A549 (cell line): ENCODE measurements around the gene NTRK2. TPM values are rescaled to one million over a fixed set of nuclear protein-coding genes. Genes with fewer than 3 reads are reported as not detected.

ENCODE experiments used
- ATAC-seq, 2 experiments: fragments of 200-7000 bp in 1 of 2; fragments of >200 bp in 1 of 2; cut with Nextera tagmentation in 1 of 2; cut with Tn5 transposase in 1 of 2; 3 replicates each; pipeline versions ENCODE4 v1.8.0 to v1.9.1; 2018 to 2020; ENCODE audit warnings: mild to moderate bottlenecking in 1 of 2, moderate library complexity in 1 of 2
- CTCF ChIA-PET: fragments of 300-600 bp; sonication (Branson Sonifier 250); formaldehyde crosslinking; extraction: SDS; loops from one replicate; lab custom pipeline; 2021; ENCODE audit warnings: antibody characterized with exemption, inconsistent platforms; lab: Yijun Ruan, JAX
- POLR2A ChIA-PET: fragments of 350-600 bp; formaldehyde crosslinking; extraction: SDS; loops from one replicate; lab custom pipeline; 2021; ENCODE audit warnings: antibody characterized with exemption, inconsistent platforms; lab: Yijun Ruan, JAX
- DNase-seq, 2 experiments: peaks; one replicate each; pipeline versions ENCODE4 v3.0.0 to v3.0.0-alpha.2; 2011 to 2016; ENCODE audit warnings: low read depth in 1 of 2, low spot score in 1 of 2
- FAIRE-seq: peaks from 2 replicates; lab custom pipeline; 2011; peaks lifted over from hg19 to GRCh38; lab: Jason Lieb, UNC
- H3K27ac ChIP-seq, 2 experiments: fragments of >200 bp; sonication (Bioruptor Twin); formaldehyde crosslinking; 3 replicates each; pipeline ENCODE4 v1.5.1; 2016 to 2017
- H3K4me1 ChIP-seq: fragments of >200 bp; sonication (Bioruptor Twin); formaldehyde crosslinking; 3 replicates; pipeline ENCODE4 v1.6.1; 2016
- H3K4me2 ChIP-seq: fragments of >200 bp; sonication (Bioruptor Twin); formaldehyde crosslinking; 3 replicates; pipeline ENCODE4 v1.6.1; 2016
- H3K4me3 ChIP-seq: fragments of >200 bp; sonication (Bioruptor Twin); formaldehyde crosslinking; 3 replicates; pipeline ENCODE4 v1.5.1; 2016
- H3K9me3 ChIP-seq: fragments of >200 bp; sonication (Bioruptor Twin); formaldehyde crosslinking; 3 replicates; pipeline ENCODE4 v1.6.1; 2016
- ATOH8 ChIP-seq: fragments of 250-450 bp; sonication (Bioruptor Pico); IDR thresholded peaks from 2 replicates; pipeline ENCODE4 v1.5.0; 2020; ENCODE audit warnings: low read depth, mild to moderate bottlenecking, moderate library complexity
- BCL3 ChIP-seq: fragments of >200 bp; sonication (Bioruptor Twin); formaldehyde crosslinking; IDR thresholded peaks from 3 replicates; pipeline ENCODE4 v1.6.1; 2016
- CEBPB ChIP-seq, 2 experiments: fragments of >200 bp in 1 of 2; sonication (Bioruptor Twin) in 1 of 2; formaldehyde crosslinking in 1 of 2; IDR thresholded peaks; 2 replicates each; pipeline ENCODE4 v1.6.1; 2012 to 2016
- ESRRA ChIP-seq: fragments of 150-350 bp; IDR thresholded peaks from 2 replicates; pipeline ENCODE4 v1.6.1; 2014; ENCODE audit warnings: mild to moderate bottlenecking, low read length, borderline replicate concordance
- GATA3 ChIP-seq: IDR thresholded peaks from 2 replicates; pipeline ENCODE4 v1.6.1; 2012; ENCODE audit warnings: borderline replicate concordance
- HOXA7 ChIP-seq: fragments of 250-450 bp; sonication (Bioruptor Pico); IDR thresholded peaks from 2 replicates; pipeline ENCODE4 v1.5.0; 2020; ENCODE audit warnings: mild to moderate bottlenecking, moderate library complexity
- HOXB13 ChIP-seq: fragments of 250-450 bp; sonication (Bioruptor Pico); IDR thresholded peaks from 2 replicates; pipeline ENCODE4 v1.5.0; 2020; ENCODE audit warnings: low read depth, mild to moderate bottlenecking, moderate library complexity
- HOXB5 ChIP-seq: fragments of 250-450 bp; sonication (Bioruptor Pico); IDR thresholded peaks from 2 replicates; pipeline ENCODE4 v1.5.0; 2020; ENCODE audit warnings: mild to moderate bottlenecking, moderate library complexity
- PHF8 ChIP-seq: fragments of 200-600 bp; sonication (generic); IDR thresholded peaks from 2 replicates; pipeline ENCODE4 v1.6.1; 2016; ENCODE audit warnings: low read depth, mild to moderate bottlenecking, antibody characterized with exemption, moderate library complexity, borderline replicate concordance
- POLR2AphosphoS2 ChIP-seq: conservative IDR thresholded peaks from 2 replicates; pipeline ENCODE4 v1.6.1; 2012; ENCODE audit warnings: low read length, improper control_type of control experiment, inconsistent platforms
- RFX5 ChIP-seq: fragments of 450-650 bp; IDR thresholded peaks from 2 replicates; pipeline ENCODE4 v1.7.1; 2014; ENCODE audit warnings: antibody characterized with exemption, mild to moderate bottlenecking, moderate library complexity
- ZSCAN20 ChIP-seq: fragments of 250-450 bp; sonication (Bioruptor Pico); IDR thresholded peaks from 2 replicates; pipeline ENCODE4 v1.8.0; 2022; ENCODE audit warnings: mild to moderate bottlenecking, moderate library complexity
- WGBS: methylation state at CpG from one replicate; pipeline ENCODE4 v1.1.6; 2017; ENCODE audit errors: missing lambda C conversion rate; 5-methylcytosine and 5-hydroxymethylcytosine counted together
- polyA plus RNA-seq, 4 experiments: library from polyadenylated mRNA; depleted of rRNA in 3 of 4; stranded (reverse); fragments of >200 nt; fragmentation: RNase III in 1 of 4; extraction: RNeasy Plus Mini Kit Qiagen cat#74134 plus additional on column Dnase treatment in 1 of 4; gene quantifications; 2 replicates in 3 of 4; 3 replicates in 1 of 4; pipeline ENCODE4 v1.2.3, GENCODE V29; 2011 to 2017
- TF ChIP-seq, protein P1 (sequence below): IDR thresholded peaks from 2 replicates; pipeline ENCODE4 v1.6.1; 2012
- TF ChIP-seq, protein P2 (sequence below): IDR thresholded peaks from 2 replicates; pipeline ENCODE4 v1.6.1; 2012; ENCODE audit warnings: low read depth, borderline replicate concordance

Gene NTRK2
- polyA plus RNA-seq, 2 of the 4 experiments (the other 2 are of a cell fraction) = 0.03 TPM

GRCh38 chr9:84846906-84847305 is 177.4 kb downstream of the NTRK2 start:
- DNase-seq (no peak), FAIRE-seq (no peak), ATAC-seq (no peak)
- ChIA-PET CTCF (no interaction called here), POLR2A (no interaction called here)
- no peak overlapping the region for H3K4me3 ChIP-seq
- H3K4me1 ChIP-seq = peaks cover 12% of the 10 kb centered on the region
- no peak overlapping the region for H3K4me2 ChIP-seq
- TF ChIP-seq ESRRA = no peak
- TF ChIP-seq ATOH8 (CRISPR knock-in tag) = no peak
- TF ChIP-seq, protein P1, sequence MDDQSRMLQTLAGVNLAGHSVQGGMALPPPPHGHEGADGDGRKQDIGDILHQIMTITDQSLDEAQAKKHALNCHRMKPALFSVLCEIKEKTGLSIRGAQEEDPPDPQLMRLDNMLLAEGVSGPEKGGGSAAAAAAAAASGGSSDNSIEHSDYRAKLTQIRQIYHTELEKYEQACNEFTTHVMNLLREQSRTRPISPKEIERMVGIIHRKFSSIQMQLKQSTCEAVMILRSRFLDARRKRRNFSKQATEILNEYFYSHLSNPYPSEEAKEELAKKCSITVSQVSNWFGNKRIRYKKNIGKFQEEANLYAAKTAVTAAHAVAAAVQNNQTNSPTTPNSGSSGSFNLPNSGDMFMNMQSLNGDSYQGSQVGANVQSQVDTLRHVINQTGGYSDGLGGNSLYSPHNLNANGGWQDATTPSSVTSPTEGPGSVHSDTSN = no peak
- TF ChIP-seq HOXB5 (CRISPR knock-in tag) = no peak
- no peak for TF ChIP-seq GATA3
- no peak for TF ChIP-seq RFX5
- H3K27ac ChIP-seq = no peak overlapping the region
- H3K9me3 ChIP-seq = peaks cover 11% of the 10 kb centered on the region; the same call in 2 of the 3 replicates

DNA sequence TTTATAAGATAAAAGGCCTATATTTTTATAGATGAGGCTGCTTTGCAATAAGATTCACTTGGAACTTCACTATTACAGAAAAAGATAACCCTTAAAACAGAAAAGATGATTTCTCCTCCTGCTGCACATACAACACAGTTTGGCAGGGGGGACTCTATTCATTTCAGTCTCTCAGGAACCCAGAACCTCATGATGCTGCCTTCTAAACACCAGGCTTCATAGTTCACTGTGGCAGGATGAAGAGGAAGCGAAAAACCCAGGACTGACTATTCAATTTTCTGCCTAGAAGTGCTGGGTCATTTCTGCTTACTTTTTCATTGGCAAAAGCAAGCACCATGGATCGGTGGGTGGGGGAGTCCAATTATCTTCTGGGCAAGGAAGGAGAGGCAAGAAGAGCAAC is 179.5 kb downstream of the NTRK2 start:
- ChIA-PET CTCF (interaction anchor here (0.9 kb wide), 1 partner anchor 14 kb away, joined by 3 read pairs; no protein-coding TSS in a partner anchor), POLR2A (no interaction called here)
- WGBS = 83% methylated on average over 2 of the region's 2 CpGs
- Histone ChIP-seq H3K4me1 (peaks cover 21% of the 10 kb centered on the region), H3K27ac (peak overlapping the region in 1 of 2 experiments; percentile 42; a peak in 2 of 6 replicates), H3K4me3 (no peak overlapping the region), H3K9me3 (peaks cover 11% of the 10 kb centered on the region; the same call in 2 of the 3 replicates), H3K4me2 (no peak overlapping the region)
- FAIRE-seq (no peak), ATAC-seq (no peak), DNase-seq (no peak)
- TF ChIP-seq PHF8 (no peak), POLR2AphosphoS2 (no peak), HOXA7 (CRISPR knock-in tag) (no peak), ZSCAN20 (CRISPR knock-in tag) (no peak)
- TF ChIP-seq, protein P1 = no peak
- TF ChIP-seq, protein P2, sequence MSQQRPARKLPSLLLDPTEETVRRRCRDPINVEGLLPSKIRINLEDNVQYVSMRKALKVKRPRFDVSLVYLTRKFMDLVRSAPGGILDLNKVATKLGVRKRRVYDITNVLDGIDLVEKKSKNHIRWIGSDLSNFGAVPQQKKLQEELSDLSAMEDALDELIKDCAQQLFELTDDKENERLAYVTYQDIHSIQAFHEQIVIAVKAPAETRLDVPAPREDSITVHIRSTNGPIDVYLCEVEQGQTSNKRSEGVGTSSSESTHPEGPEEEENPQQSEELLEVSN = no peak

- CTCF ChIA-PET = no interaction called here
- WGBS = 88% methylated on average over 4 of the region's 4 CpGs
- ATAC-seq = no peak
- Histone ChIP-seq H3K4me3 (no peak overlapping the region), H3K4me1 (peaks cover 21% of the 10 kb centered on the region), H3K4me2 (no peak overlapping the region), H3K27ac (peak overlapping the region; percentile 76 to 91), H3K9me3 (peaks cover 11% of the 10 kb centered on the region; the same call in 2 of the 3 replicates)
- no peak for DNase-seq
- TF ChIP-seq BCL3 (no peak), HOXB13 (CRISPR knock-in tag) (no peak), CEBPB (IDR thresholded peaks at IDR 0.05) (peak; percentile 87)
- no peak for FAIRE-seq
- POLR2A ChIA-PET = no interaction called here
Observed at GRCh38 chr9:84850830-84851392, 181.4 kb downstream of the NTRK2 start.
